Measurements from ENCODE around the gene MRPS7. TPM values are rescaled to one million over a fixed set of nuclear protein-coding genes. Genes with fewer than 3 reads are reported as not detected.
A peak's percentile ranks its signal among the peaks of the same experiment; 100 is the strongest.

Gene MRPS7
- total RNA-seq, 4 donors from 2014 or later, result 27.1 to 54.0 (median 37.4) TPM

DNA sequence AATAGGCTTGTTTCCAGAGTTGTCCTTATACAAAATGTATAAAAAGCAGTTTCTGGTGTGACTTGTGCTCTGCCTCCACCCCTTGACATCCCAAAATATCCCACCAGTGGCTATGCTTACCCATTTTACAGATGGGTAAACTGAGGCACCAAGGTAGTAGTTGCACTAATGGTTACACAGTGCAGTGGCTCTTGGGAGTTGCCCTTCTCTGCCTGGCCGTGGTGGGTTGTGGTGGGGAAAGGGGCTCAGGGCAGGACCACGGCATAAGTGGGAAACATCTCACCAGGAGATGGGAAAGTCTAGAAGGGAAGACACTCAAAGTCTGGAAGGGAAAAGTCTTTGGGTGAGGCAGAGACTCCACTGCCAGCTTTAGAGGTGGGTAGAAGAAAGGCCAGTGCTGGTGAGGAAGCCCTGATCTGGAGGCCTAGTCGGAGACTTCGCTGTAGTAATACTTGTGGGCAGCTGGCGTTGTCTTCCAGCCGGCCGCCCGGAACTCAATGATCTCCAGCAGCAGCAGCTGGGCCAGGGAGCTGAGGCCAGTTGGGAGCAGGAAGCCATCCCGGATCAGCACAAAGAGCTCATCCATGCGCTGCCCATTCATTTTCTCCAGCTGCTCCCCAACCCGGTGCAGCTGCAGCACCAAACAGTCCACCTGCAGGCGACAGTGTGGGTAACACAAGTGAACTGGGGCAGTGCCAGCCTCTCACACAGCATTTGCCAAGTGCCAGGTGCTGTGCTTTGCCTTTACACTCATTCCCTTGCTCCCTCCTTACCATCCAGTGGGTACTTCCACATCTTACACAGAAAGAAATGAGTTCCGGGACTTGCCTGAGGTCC, 4.9 kb downstream of the MRPS7 start:
- H3K4me3 ChIP-seq, result no peak overlapping the region
- peaks cover 8 to 28% (median 20%) of the 10 kb centered on the region in 4 donors for H3K4me1 ChIP-seq
- H3K36me3 ChIP-seq, result peaks cover 0 to 14% (median 4%) of the 10 kb centered on the region in 4 donors
- no peak overlapping the region for H3K27ac ChIP-seq
- intact Hi-C loops (cut with DNase I; ENCODE audit: low total_unique reads) (no loop called here), in situ Hi-C loops (cut with MboI; ENCODE audit: low pct_ligation_motif_present in 1 of 4, low pct_unique_long_range_greater_than_20kb in 1 of 4, low sequenced_read_pairs in 3 of 4) (no loop called here)
- DNase-seq, result no peak
- no peak for TF ChIP-seq POLR2AphosphoS5 (IDR thresholded peaks at IDR 0.05)
- no peak for TF ChIP-seq EP300 (IDR thresholded peaks at IDR 0.05; ENCODE audit: low read depth)
- TF ChIP-seq POLR2A (IDR thresholded peaks at IDR 0.05), result no peak
- TF ChIP-seq, protein P1, sequence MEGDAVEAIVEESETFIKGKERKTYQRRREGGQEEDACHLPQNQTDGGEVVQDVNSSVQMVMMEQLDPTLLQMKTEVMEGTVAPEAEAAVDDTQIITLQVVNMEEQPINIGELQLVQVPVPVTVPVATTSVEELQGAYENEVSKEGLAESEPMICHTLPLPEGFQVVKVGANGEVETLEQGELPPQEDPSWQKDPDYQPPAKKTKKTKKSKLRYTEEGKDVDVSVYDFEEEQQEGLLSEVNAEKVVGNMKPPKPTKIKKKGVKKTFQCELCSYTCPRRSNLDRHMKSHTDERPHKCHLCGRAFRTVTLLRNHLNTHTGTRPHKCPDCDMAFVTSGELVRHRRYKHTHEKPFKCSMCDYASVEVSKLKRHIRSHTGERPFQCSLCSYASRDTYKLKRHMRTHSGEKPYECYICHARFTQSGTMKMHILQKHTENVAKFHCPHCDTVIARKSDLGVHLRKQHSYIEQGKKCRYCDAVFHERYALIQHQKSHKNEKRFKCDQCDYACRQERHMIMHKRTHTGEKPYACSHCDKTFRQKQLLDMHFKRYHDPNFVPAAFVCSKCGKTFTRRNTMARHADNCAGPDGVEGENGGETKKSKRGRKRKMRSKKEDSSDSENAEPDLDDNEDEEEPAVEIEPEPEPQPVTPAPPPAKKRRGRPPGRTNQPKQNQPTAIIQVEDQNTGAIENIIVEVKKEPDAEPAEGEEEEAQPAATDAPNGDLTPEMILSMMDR (IDR thresholded peaks at IDR 0.05), result no peak
- 79 to 88% methylated on average over 10 to 13 of the region's 13 CpGs for WGBS, 2 donors (ENCODE audit: low coverage in 1 of 2)
- no peaks in the 10 kb centered on the region for H3K9me3 ChIP-seq
- H3K27me3 ChIP-seq, result no peaks in the 10 kb centered on the region

DNA sequence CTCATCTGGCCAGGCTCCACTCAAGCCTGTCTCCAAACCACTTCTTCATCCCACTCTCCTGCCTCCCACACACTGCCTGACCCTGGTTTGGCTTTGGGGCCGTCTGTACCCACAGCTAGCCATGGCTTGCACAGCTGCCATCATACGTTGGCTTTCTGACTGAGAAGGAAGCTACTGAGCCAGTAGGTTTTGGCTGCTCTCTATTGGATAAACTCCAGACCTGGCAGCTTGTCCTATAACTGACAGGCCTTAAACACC, 5.4 kb downstream of the MRPS7 start:
- TF ChIP-seq, protein P1 (IDR thresholded peaks at IDR 0.05), result no peak
- TF ChIP-seq POLR2AphosphoS5 (IDR thresholded peaks at IDR 0.05) (no peak), POLR2A (IDR thresholded peaks at IDR 0.05) (no peak), EP300 (IDR thresholded peaks at IDR 0.05; ENCODE audit: low read depth) (no peak)
- H3K27ac ChIP-seq, result peak overlapping the region in 1 of 4 donors; percentile 29
- in situ Hi-C loops (cut with MboI; ENCODE audit: low pct_ligation_motif_present in 1 of 4, low pct_unique_long_range_greater_than_20kb in 1 of 4, low sequenced_read_pairs in 3 of 4), result no loop called here

DNA sequence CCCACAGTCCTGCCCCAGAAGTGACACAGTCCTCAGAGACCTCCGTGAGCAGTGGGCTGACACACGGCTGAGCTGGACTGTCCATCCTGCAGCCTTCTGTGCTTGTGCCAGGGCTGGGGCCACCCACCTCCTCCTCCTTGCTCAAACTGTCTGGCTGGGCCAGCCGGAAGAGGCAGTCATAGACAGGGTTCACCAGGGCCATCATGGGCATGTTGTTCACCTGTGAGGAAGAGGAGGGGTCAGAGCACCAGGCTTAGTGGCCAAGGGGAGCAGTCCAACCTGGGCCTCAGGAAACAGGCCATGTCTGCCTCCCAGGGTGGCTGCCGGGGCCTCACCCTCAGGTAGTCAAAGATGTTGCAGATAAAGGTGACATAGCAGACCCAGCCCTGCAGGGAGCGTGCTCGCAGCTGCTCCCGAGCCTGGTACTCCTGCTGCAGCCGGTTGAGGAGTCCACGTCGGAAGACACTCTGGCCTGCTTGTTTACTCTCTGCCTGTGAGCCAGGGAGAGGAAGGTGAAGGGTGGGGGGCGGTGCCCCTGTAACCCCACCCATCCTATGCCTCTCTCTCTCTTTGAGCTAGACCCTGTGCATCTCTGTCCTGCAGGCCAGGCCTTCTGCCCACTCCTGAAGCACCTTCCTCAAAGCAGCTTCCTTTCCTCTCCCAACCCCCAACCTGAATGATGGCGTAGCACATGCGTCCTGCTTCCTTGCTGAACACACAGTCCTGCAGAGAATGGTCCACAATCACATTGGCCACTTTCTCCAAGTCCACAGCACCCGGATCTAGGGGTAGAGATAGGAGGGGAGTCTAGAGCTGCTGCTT, 5.9 kb downstream of the MRPS7 start:
- WGBS, 2 donors (ENCODE audit: low coverage in 1 of 2), result 38 to 80% methylated on average over 1 to 13 of the region's 14 CpGs
- TF ChIP-seq POLR2AphosphoS5 (IDR thresholded peaks at IDR 0.05), result no peak
- TF ChIP-seq, protein P1 (IDR thresholded peaks at IDR 0.05), result peak in 2 of 5 experiments; percentile 19 to 48
- H3K36me3 ChIP-seq, result peaks cover 0 to 14% (median 4%) of the 10 kb centered on the region in 4 donors
- H3K27me3 ChIP-seq, result no peaks in the 10 kb centered on the region
- intact Hi-C loops (cut with DNase I; ENCODE audit: low total_unique reads) (no loop called here), in situ Hi-C loops (cut with MboI; ENCODE audit: low pct_ligation_motif_present in 1 of 4, low pct_unique_long_range_greater_than_20kb in 1 of 4, low sequenced_read_pairs in 3 of 4) (no loop called here)
- no peak overlapping the region for H3K4me3 ChIP-seq
- H3K27ac ChIP-seq, result peak overlapping the region; percentile 3 to 29 (median 26)
- peak; percentile 66 for DNase-seq
- H3K4me1 ChIP-seq, result peaks cover 14 to 32% (median 24%) of the 10 kb centered on the region in 4 donors
- no peaks in the 10 kb centered on the region for H3K9me3 ChIP-seq

More for the DNA sequence above, 5.4 kb downstream of the MRPS7 start:
- WGBS, 2 donors (ENCODE audit: low coverage in 1 of 2), result 59% methylated on average over 2 of the region's 2 CpGs; no CpG with 5 or more reads in 1 of the 2 donors
- intact Hi-C loops (cut with DNase I; ENCODE audit: low total_unique reads), result no loop called here
- Histone ChIP-seq H3K27me3 (no peaks in the 10 kb centered on the region), H3K9me3 (no peaks in the 10 kb centered on the region), H3K4me1 (peaks cover 12 to 32% (median 23%) of the 10 kb centered on the region in 4 donors), H3K4me3 (no peak overlapping the region), H3K36me3 (peaks cover 0 to 14% (median 4%) of the 10 kb centered on the region in 4 donors)
- no peak for DNase-seq

DNA sequence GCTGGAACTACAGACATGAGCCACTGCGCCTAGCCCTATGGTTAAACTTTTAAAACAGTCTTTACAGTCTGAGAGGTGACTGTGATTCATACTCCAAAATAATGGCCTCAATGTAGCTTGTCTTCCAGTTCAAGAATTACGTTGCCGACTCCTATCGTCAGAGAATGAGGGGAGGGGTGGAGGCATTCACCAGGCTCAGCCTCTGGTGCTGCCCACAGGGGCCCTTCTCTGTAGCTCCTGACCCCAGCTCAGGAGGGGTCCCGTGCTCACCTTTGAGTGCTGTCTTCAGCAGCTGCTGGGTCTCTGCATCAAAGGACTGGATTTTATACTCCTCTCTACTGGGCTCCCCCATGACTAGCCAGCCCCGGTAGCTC, 8.2 kb downstream of the MRPS7 start:
- Histone ChIP-seq H3K4me3 (peak overlapping the region; percentile 84 to 99 (median 92)), H3K27ac (peak overlapping the region; percentile 94 to 100 (median 96)), H3K9me3 (no peaks in the 10 kb centered on the region), H3K36me3 (peaks cover 0 to 10% (median 4%) of the 10 kb centered on the region in 4 donors), H3K4me1 (peaks cover 12 to 31% (median 21%) of the 10 kb centered on the region in 4 donors), H3K27me3 (no peaks in the 10 kb centered on the region)
- intact Hi-C loops (cut with DNase I; ENCODE audit: low total_unique reads), result loop anchor here (5.0 kb wide), 1 partner anchor 137 kb away; the partner anchor contains the start of gene GRB2
- 17% methylated on average over 6 of the region's 6 CpGs; no CpG with 5 or more reads in 1 of the 2 donors for WGBS, 2 donors (ENCODE audit: low coverage in 1 of 2)
- DNase-seq, result no peak
- no peak for TF ChIP-seq POLR2AphosphoS5 (IDR thresholded peaks at IDR 0.05)
- in situ Hi-C loops (cut with MboI; ENCODE audit: low pct_ligation_motif_present in 1 of 4, low pct_unique_long_range_greater_than_20kb in 1 of 4, low sequenced_read_pairs in 3 of 4), result no loop called here
